GM12864 (cell line): ENCODE measurements around the gene NDUFC2.

Experiments
- DNase-seq: peaks from one replicate; pipeline ENCODE4 v3.0.0-alpha.2; 2011; ENCODE audit warnings: low read depth
- H3K4me3 ChIP-seq: 2 replicates; pipeline ENCODE4 v1.5.1; 2011; ENCODE audit warnings: mild to moderate bottlenecking, low read depth, low read length, control low read depth
- TF ChIP-seq, protein P1 (sequence below): IDR thresholded peaks from 2 replicates; pipeline ENCODE4 v1.5.1; 2011; ENCODE audit warnings: low read depth, mild to moderate bottlenecking, moderate library complexity, low read length, control low read depth, inconsistent platforms; ENCODE audit errors: missing control alignments

Gene NDUFC2

DNA sequence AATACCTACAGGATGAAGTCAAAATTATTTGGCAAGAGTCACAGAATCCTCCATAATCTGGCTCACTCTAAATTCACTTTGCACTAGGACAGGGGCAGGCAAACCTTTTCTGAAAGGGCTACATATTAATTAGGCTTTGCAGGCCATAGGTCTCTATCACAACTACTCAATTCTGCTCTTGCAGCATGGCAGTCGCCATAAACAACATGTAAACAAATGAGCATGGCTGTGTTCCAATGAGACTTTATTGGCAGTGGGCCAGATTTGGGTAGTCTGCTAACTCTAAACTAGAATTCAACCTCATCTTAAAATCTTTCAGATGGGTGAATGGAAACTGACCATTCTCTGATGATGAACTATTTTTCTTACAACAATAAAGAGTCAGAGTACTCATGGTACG lies 10.2 kb downstream of the NDUFC2 start:
- DNase-seq, result no peak
- TF ChIP-seq, protein P1, sequence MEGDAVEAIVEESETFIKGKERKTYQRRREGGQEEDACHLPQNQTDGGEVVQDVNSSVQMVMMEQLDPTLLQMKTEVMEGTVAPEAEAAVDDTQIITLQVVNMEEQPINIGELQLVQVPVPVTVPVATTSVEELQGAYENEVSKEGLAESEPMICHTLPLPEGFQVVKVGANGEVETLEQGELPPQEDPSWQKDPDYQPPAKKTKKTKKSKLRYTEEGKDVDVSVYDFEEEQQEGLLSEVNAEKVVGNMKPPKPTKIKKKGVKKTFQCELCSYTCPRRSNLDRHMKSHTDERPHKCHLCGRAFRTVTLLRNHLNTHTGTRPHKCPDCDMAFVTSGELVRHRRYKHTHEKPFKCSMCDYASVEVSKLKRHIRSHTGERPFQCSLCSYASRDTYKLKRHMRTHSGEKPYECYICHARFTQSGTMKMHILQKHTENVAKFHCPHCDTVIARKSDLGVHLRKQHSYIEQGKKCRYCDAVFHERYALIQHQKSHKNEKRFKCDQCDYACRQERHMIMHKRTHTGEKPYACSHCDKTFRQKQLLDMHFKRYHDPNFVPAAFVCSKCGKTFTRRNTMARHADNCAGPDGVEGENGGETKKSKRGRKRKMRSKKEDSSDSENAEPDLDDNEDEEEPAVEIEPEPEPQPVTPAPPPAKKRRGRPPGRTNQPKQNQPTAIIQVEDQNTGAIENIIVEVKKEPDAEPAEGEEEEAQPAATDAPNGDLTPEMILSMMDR, result no peak
- no peak overlapping the region for H3K4me3 ChIP-seq

DNA sequence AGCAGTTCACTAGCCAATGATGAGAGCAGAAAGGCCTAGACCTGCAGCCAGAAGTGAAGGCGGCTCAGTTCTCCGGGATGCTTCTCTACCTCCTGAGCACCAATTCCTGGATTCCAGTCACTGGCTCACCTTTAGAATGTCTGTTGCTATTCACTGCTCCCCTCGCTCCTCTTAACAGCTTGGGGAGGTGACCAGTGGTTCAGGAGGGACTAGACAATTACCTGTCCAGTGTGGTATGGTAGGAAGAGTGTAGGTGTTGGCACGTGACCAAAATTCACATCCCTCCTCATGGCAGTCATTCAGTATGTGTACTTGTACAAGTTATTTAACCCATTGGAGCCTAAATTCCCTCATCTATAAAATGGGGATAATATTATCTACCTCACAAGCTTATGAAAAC lies 12.0 kb downstream of the NDUFC2 start:
- H3K4me3 ChIP-seq, result no peak overlapping the region
- DNase-seq, result no peak
- TF ChIP-seq, protein P1, result no peak

DNA sequence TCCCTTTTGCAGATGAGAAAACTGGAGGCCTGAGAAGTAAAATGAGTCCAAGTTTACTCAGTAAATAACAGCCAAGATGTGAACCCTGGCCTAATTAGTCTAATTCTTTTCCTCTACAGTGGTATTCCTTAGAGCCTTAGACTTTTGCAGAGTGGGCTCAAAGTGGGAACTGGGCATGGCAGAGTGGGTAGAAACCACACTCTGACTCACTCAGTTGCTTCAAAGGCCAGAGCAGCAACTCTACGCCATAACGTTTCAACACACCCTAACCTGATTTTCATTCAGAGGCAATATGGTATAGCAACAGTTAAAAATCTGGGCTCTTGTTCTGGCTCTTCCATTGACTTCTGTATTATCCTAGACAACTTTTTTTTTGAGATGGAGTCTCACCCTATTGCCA lies 13.2 kb downstream of the NDUFC2 start:
- TF ChIP-seq, protein P1, result no peak
- H3K4me3 ChIP-seq, result no peak overlapping the region
- DNase-seq, result no peak

DNA sequence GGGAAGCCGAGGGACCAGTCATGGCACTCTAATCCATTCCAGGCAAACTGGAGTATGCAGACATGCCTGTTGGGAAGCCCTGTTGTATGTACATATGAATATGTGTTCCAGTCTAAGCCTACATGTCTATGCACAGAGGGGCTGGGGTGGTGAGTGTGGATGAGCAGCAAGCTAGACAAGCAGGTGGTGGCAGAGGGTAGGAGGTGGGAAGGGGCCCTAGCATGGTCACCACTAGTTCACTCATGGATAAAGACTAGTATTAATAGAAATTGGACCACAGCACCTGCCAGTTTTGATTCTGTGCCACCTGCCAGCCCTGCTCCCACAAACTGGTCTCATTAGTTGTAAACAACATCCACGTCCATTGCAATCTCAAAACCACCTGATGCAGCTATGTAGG lies 14.5 kb downstream of the NDUFC2 start:
- TF ChIP-seq, protein P1, result no peak
- no peak overlapping the region for H3K4me3 ChIP-seq
- DNase-seq, result no peak

DNA sequence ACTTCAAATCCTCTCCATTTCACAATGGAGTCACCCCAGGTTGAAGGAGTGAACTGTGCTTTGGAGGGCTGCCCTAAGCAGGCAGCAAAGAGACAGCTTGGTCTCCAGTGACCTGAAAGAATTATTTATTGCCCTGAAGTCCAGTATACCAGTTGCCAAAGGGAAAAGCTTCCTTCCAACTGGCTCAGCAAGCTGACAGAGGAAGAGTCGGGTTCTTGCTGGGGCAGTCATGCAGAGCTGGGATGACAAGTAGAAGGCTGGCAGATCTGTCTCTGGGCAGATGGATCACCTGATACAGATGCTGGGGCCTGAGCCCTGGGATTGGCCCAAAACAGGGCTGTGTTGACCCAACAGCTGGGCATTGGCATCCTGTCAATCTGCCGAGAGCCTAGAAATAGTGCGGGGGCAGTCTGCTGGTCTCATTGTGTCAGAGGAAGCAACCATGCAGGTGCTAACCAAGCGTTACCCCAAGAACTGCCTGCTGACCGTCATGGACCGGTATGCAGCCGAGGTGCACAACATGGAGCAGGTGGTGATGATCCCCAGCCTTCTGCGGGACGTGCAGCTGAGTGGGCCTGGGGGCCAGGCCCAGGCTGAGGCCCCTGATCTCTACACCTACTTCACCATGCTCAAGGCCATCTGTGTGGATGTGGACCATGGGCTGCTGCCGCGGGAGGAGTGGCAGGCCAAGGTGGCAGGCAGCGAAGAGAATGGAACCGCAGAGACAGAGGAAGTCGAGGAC lies 16.1 kb downstream of the NDUFC2 start, which contains the start of gene THRSP:
THRSP (plus strand) TSS at position 422 of the 742 bp plus-strand sequence; CDS start at position 443, 21 bp downstream.
- no peak within 1 kb of the TSS for H3K4me3 ChIP-seq

DNA sequence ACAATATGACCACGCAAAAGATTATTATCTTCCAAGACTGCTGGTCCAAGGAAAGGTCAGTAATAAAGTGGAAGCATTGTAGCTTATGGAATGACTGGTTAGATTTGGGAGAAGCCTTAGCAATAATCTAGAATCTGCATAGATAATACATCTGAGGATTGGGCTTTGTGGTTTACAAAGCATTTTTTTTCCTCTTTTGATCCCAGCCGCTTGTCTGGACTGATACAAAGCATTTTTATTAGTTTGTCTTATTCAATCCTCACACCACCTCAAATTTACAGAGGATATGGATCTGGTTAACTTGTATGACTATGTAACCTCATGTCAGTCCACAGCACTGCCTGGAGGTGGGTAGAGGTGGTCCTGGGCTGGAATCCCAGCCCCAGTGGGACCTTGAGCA lies 17.0 kb downstream of the NDUFC2 start:
- H3K4me3 ChIP-seq, result no peak overlapping the region
- TF ChIP-seq, protein P1, result no peak

More for the DNA sequence above, 16.1 kb downstream of the NDUFC2 start, which contains the start of gene THRSP:
- no peak for DNase-seq
- TF ChIP-seq, protein P1, result no peak

DNA sequence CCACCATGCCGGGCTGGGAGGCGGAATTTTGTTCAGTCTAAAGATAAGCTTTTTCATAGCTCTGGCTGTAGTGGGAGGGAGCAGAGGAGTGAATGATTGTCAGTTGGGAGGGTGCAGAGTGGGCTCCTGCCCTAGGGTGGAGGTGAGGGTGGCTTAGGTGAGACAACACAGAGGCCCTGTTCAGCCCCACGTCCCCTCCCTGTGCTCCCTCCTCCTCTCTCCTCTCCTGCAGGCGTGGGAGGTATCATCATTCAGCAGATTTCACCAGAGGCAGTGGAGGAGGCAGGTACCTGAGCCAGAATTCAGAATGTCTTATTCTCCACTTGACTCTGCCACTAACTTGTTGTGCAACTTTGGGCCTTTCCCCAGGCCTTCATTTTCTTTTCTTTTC lies 17.7 kb downstream of the NDUFC2 start:
- H3K4me3 ChIP-seq, result no peak overlapping the region
- no peak for DNase-seq
- TF ChIP-seq, protein P1, result no peak

More for the DNA sequence above, 17.0 kb downstream of the NDUFC2 start:
- DNase-seq, result no peak
